SK-N-SH treated with all-trans-retinoic acid at 6 μM for 48 hours (cell line): Measurements from ENCODE around the gene NEK10.

ENCODE experiments used
- ATAC-seq: fragments of 200-7000 bp; cut with Tn5 transposase; 3 replicates; pipeline ENCODE4 v1.9.1; 2020; ENCODE audit warnings: mild to moderate bottlenecking, moderate library complexity
- ARNTL ChIP-seq: fragments of 450-650 bp; formaldehyde crosslinking; IDR thresholded peaks from 2 replicates; pipeline ENCODE4 v1.5.0; 2020; ENCODE audit warnings: low read depth, mild to moderate bottlenecking, moderate library complexity, borderline replicate concordance
- BACH2 ChIP-seq: fragments of 250-450 bp; sonication (Bioruptor Pico); IDR thresholded peaks from 2 replicates; pipeline ENCODE4 v1.9.0; 2021; ENCODE audit warnings: mild to moderate bottlenecking, borderline replicate concordance
- ESRRG ChIP-seq: fragments of 250-450 bp; sonication (Bioruptor Pico); IDR thresholded peaks from 2 replicates; pipeline ENCODE4 v1.6.1; 2021; ENCODE audit warnings: mild to moderate bottlenecking
- GLIS3 ChIP-seq: fragments of 250-450 bp; sonication (Bioruptor Pico); IDR thresholded peaks from 2 replicates; pipeline ENCODE4 v1.5.0; 2020; ENCODE audit warnings: mild to moderate bottlenecking, moderate library complexity
- ISL1 ChIP-seq: fragments of 250-450 bp; sonication (Bioruptor Pico); IDR thresholded peaks from 2 replicates; pipeline ENCODE4 v2.1.2; 2022; ENCODE audit warnings: mild to moderate bottlenecking, moderate library complexity
- OSR1 ChIP-seq: fragments of 250-450 bp; sonication (Bioruptor Pico); IDR thresholded peaks from 2 replicates; pipeline ENCODE4 v1.8.0; 2022; ENCODE audit warnings: moderate library complexity, mild to moderate bottlenecking, inconsistent platforms
- PPARA ChIP-seq: fragments of 250-450 bp; sonication (Bioruptor Pico); IDR thresholded peaks from 2 replicates; pipeline ENCODE4 v1.5.0; 2020; ENCODE audit warnings: mild to moderate bottlenecking, borderline replicate concordance
- RARB ChIP-seq: fragments of 250-450 bp; sonication (Bioruptor Pico); IDR thresholded peaks from 2 replicates; pipeline ENCODE4 v1.8.0; 2021; ENCODE audit warnings: mild to moderate bottlenecking, moderate library complexity
- SNAI2 ChIP-seq: fragments of 250-450 bp; sonication (Bioruptor Pico); IDR thresholded peaks from 2 replicates; pipeline ENCODE4 v1.5.0; 2020; ENCODE audit warnings: mild to moderate bottlenecking, moderate library complexity
- TCF4 ChIP-seq: fragments of 250-450 bp; sonication (Bioruptor Pico); IDR thresholded peaks from 2 replicates; pipeline ENCODE4 v1.8.0; 2021; ENCODE audit warnings: mild to moderate bottlenecking, moderate library complexity, borderline replicate concordance
- TOX ChIP-seq: fragments of 250-450 bp; sonication (Bioruptor Pico); IDR thresholded peaks from 2 replicates; pipeline ENCODE4 v1.8.0; 2021; ENCODE audit warnings: mild to moderate bottlenecking, moderate library complexity, borderline replicate concordance
- ZC3H10 ChIP-seq: fragments of 250-450 bp; sonication (Bioruptor Pico); IDR thresholded peaks from 2 replicates; pipeline ENCODE4 v1.5.1; 2021; ENCODE audit warnings: mild to moderate bottlenecking, moderate library complexity
- ZFP3 ChIP-seq: fragments of 250-450 bp; sonication (Bioruptor Pico); IDR thresholded peaks from 2 replicates; pipeline ENCODE4 v1.5.0; 2020; ENCODE audit warnings: mild to moderate bottlenecking, moderate library complexity
- ZFP30 ChIP-seq: fragments of 450-650 bp; formaldehyde crosslinking; IDR thresholded peaks from 2 replicates; pipeline ENCODE4 v1.5.0; 2022; ENCODE audit warnings: mild to moderate bottlenecking, moderate library complexity
- ZNF565 ChIP-seq: fragments of 450-650 bp; formaldehyde crosslinking; conservative IDR thresholded peaks from 2 replicates; pipeline ENCODE4 v1.5.0; 2020; ENCODE audit warnings: low read depth, mild to moderate bottlenecking, moderate library complexity
- ZNF70 ChIP-seq: fragments of 450-650 bp; formaldehyde crosslinking; IDR thresholded peaks from 2 replicates; pipeline ENCODE4 v1.5.0; 2020; ENCODE audit warnings: mild to moderate bottlenecking, moderate library complexity
- ZNF8 ChIP-seq: fragments of 450-650 bp; formaldehyde crosslinking; IDR thresholded peaks from 2 replicates; pipeline ENCODE4 v1.5.0; 2020; ENCODE audit warnings: mild to moderate bottlenecking, moderate library complexity
- TF ChIP-seq, protein P1 (sequence below): fragments of 250-450 bp; sonication (Bioruptor Pico); IDR thresholded peaks from 2 replicates; pipeline ENCODE4 v1.8.0; 2021; ENCODE audit warnings: low read depth, mild to moderate bottlenecking, moderate library complexity, borderline replicate concordance
- TF ChIP-seq, protein P2 (sequence below): fragments of 250-450 bp; sonication (Bioruptor Pico); IDR thresholded peaks from 2 replicates; pipeline ENCODE4 v1.8.0; 2020; ENCODE audit warnings: mild to moderate bottlenecking, moderate library complexity, borderline replicate concordance
- TF ChIP-seq, protein P3 (sequence below): fragments of 250-450 bp; sonication (Bioruptor Pico); IDR thresholded peaks from 2 replicates; pipeline ENCODE4 v1.5.1; 2021; ENCODE audit warnings: mild to moderate bottlenecking, moderate library complexity
- TF ChIP-seq, protein P4 (sequence below): fragments of 250-450 bp; sonication (Bioruptor Pico); IDR thresholded peaks from 2 replicates; pipeline ENCODE4 v1.5.0; 2020; ENCODE audit warnings: mild to moderate bottlenecking, moderate library complexity
- TF ChIP-seq, protein P5 (sequence below): fragments of 250-450 bp; sonication (Bioruptor Pico); IDR thresholded peaks from 2 replicates; pipeline ENCODE4 v1.5.1; 2020; ENCODE audit warnings: low read depth, mild to moderate bottlenecking, moderate library complexity

The NEK10 gene

DNA sequence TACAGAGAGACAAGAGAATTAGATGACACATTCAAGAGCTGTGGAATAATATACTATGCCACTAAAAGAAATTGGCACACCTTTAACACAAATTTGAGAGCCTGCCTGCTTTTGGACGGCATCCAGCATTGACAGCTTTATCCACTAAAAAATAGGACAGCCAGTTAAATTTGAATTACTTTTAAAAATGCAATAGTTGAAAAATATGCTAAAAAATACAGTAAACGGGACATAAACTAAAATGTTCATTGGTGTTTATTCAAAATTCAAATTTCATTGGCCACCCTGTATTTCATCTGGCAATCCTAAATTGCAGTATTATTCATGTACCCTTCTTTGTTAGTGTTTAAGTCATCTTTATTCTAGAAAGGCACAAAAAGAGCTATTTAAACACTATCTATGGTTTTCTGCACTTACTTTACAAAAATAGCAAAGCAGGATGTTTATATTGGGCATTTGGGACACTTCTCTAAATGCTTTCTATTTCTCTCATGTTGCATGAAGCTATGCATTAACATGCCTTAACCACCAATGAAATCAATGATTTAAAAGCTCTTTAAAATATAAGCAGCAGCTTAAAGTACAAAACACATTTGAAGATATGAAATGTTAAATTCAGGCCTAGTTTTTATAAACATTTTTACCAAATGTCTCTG is 160.1 kb downstream of the NEK10 start:
- no peak for TF ChIP-seq ARNTL (CRISPR knock-in tag)
- no peak for TF ChIP-seq TOX (CRISPR knock-in tag)
- no peak for TF ChIP-seq ZFP3 (CRISPR knock-in tag)
- no peak for TF ChIP-seq ISL1
- TF ChIP-seq ESRRG (CRISPR knock-in tag), result no peak
- TF ChIP-seq, protein P1, sequence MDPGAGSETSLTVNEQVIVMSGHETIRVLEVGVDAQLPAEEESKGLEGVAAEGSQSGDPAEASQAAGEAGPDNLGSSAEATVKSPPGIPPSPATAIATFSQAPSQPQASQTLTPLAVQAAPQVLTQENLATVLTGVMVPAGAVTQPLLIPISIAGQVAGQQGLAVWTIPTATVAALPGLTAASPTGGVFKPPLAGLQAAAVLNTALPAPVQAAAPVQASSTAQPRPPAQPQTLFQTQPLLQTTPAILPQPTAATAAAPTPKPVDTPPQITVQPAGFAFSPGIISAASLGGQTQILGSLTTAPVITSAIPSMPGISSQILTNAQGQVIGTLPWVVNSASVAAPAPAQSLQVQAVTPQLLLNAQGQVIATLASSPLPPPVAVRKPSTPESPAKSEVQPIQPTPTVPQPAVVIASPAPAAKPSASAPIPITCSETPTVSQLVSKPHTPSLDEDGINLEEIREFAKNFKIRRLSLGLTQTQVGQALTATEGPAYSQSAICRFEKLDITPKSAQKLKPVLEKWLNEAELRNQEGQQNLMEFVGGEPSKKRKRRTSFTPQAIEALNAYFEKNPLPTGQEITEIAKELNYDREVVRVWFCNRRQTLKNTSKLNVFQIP (CRISPR knock-in tag), result no peak
- TF ChIP-seq ZC3H10 (CRISPR knock-in tag), result no peak
- TF ChIP-seq, protein P2, sequence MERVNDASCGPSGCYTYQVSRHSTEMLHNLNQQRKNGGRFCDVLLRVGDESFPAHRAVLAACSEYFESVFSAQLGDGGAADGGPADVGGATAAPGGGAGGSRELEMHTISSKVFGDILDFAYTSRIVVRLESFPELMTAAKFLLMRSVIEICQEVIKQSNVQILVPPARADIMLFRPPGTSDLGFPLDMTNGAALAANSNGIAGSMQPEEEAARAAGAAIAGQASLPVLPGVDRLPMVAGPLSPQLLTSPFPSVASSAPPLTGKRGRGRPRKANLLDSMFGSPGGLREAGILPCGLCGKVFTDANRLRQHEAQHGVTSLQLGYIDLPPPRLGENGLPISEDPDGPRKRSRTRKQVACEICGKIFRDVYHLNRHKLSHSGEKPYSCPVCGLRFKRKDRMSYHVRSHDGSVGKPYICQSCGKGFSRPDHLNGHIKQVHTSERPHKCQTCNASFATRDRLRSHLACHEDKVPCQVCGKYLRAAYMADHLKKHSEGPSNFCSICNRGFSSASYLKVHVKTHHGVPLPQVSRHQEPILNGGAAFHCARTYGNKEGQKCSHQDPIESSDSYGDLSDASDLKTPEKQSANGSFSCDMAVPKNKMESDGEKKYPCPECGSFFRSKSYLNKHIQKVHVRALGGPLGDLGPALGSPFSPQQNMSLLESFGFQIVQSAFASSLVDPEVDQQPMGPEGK (CRISPR knock-in tag), result no peak
- no peak for TF ChIP-seq TCF4 (CRISPR knock-in tag)
- TF ChIP-seq, protein P3, sequence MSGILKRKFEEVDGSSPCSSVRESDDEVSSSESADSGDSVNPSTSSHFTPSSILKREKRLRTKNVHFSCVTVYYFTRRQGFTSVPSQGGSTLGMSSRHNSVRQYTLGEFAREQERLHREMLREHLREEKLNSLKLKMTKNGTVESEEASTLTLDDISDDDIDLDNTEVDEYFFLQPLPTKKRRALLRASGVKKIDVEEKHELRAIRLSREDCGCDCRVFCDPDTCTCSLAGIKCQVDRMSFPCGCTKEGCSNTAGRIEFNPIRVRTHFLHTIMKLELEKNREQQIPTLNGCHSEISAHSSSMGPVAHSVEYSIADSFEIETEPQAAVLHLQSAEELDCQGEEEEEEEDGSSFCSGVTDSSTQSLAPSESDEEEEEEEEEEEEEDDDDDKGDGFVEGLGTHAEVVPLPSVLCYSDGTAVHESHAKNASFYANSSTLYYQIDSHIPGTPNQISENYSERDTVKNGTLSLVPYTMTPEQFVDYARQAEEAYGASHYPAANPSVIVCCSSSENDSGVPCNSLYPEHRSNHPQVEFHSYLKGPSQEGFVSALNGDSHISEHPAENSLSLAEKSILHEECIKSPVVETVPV, result no peak
- no peak for TF ChIP-seq SNAI2 (CRISPR knock-in tag)
- TF ChIP-seq, protein P4, sequence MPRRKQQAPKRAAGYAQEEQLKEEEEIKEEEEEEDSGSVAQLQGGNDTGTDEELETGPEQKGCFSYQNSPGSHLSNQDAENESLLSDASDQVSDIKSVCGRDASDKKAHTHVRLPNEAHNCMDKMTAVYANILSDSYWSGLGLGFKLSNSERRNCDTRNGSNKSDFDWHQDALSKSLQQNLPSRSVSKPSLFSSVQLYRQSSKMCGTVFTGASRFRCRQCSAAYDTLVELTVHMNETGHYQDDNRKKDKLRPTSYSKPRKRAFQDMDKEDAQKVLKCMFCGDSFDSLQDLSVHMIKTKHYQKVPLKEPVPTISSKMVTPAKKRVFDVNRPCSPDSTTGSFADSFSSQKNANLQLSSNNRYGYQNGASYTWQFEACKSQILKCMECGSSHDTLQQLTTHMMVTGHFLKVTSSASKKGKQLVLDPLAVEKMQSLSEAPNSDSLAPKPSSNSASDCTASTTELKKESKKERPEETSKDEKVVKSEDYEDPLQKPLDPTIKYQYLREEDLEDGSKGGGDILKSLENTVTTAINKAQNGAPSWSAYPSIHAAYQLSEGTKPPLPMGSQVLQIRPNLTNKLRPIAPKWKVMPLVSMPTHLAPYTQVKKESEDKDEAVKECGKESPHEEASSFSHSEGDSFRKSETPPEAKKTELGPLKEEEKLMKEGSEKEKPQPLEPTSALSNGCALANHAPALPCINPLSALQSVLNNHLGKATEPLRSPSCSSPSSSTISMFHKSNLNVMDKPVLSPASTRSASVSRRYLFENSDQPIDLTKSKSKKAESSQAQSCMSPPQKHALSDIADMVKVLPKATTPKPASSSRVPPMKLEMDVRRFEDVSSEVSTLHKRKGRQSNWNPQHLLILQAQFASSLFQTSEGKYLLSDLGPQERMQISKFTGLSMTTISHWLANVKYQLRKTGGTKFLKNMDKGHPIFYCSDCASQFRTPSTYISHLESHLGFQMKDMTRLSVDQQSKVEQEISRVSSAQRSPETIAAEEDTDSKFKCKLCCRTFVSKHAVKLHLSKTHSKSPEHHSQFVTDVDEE (CRISPR knock-in tag), result no peak
- TF ChIP-seq ZFP30 (CRISPR knock-in tag), result no peak
- TF ChIP-seq ZNF565 (CRISPR knock-in tag), result no peak
- TF ChIP-seq BACH2 (CRISPR knock-in tag), result no peak
- ATAC-seq, result no peak

DNA sequence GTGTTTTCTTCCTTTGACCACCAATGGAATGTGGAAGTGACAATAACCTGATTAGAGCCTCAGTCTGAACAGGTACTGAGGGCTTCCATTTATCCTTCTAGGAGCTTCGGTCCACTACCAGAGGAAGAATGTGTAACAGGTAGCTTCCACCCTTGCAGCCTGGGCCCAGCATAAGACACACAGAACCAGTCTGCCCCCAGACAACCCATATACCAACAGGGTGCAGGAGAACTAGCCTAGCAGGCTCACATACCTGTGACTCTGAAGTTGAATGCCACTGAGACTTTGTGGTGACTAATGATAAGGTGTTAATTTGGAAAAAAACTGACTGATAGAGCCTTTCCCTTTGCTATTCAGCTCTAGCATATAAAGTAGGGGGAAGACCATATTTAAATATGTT is 166.2 kb downstream of the NEK10 start:
- ATAC-seq, result no peak
- TF ChIP-seq ZFP30 (CRISPR knock-in tag), result no peak
- no peak for TF ChIP-seq TOX (CRISPR knock-in tag)
- TF ChIP-seq ESRRG (CRISPR knock-in tag), result no peak
- no peak for TF ChIP-seq ZNF70 (CRISPR knock-in tag)
- TF ChIP-seq, protein P3, result no peak
- TF ChIP-seq ARNTL (CRISPR knock-in tag), result no peak
- TF ChIP-seq, protein P5, sequence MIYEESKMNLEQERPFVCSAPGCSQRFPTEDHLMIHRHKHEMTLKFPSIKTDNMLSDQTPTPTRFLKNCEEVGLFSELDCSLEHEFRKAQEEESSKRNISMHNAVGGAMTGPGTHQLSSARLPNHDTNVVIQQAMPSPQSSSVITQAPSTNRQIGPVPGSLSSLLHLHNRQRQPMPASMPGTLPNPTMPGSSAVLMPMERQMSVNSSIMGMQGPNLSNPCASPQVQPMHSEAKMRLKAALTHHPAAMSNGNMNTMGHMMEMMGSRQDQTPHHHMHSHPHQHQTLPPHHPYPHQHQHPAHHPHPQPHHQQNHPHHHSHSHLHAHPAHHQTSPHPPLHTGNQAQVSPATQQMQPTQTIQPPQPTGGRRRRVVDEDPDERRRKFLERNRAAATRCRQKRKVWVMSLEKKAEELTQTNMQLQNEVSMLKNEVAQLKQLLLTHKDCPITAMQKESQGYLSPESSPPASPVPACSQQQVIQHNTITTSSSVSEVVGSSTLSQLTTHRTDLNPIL (CRISPR knock-in tag), result no peak
- TF ChIP-seq ZNF8 (CRISPR knock-in tag), result no peak
- no peak for TF ChIP-seq ZFP3 (CRISPR knock-in tag)
- TF ChIP-seq, protein P1 (CRISPR knock-in tag), result no peak
- TF ChIP-seq GLIS3 (CRISPR knock-in tag), result no peak
- TF ChIP-seq ISL1, result no peak
- no peak for TF ChIP-seq OSR1
- no peak for TF ChIP-seq BACH2 (CRISPR knock-in tag)
- no peak for TF ChIP-seq RARB (CRISPR knock-in tag)
- no peak for TF ChIP-seq PPARA (CRISPR knock-in tag)
- no peak for TF ChIP-seq SNAI2 (CRISPR knock-in tag)
- TF ChIP-seq ZNF565 (CRISPR knock-in tag), result no peak
- no peak for TF ChIP-seq ZC3H10 (CRISPR knock-in tag)
